Nephron (organoid): ENCODE measurements around the gene GNG7.

Experiments
- H3K27ac Mint-ChIP-seq, 3 experiments: 2 replicates each; pipeline ENCODE4 v1.8.0; 2020; ENCODE audit warnings: mixed read lengths in 3 of 3, mild to moderate bottlenecking in 2 of 3, moderate library complexity in 1 of 3
- H3K27me3 Mint-ChIP-seq: 2 replicates; pipeline ENCODE4 v1.8.0; 2021; ENCODE audit warnings: low read depth, mild to moderate bottlenecking, moderate library complexity, mixed read lengths
- H3K36me3 Mint-ChIP-seq: 2 replicates; pipeline ENCODE4 v1.8.0; 2020; ENCODE audit warnings: low read depth, mixed read lengths
- H3K4me1 Mint-ChIP-seq: 2 replicates; pipeline ENCODE4 v1.8.0; 2020; ENCODE audit warnings: mixed read lengths
- H3K4me3 Mint-ChIP-seq, 3 experiments: 2 replicates each; pipeline ENCODE4 v1.8.0; 2020; ENCODE audit warnings: mild to moderate bottlenecking in 3 of 3, mixed read lengths in 3 of 3, moderate library complexity in 2 of 3
- H3K9me3 Mint-ChIP-seq: 2 replicates; pipeline ENCODE4 v1.8.0; 2020; ENCODE audit warnings: mixed read lengths
- CTCF ChIP-seq, 3 experiments: fragments of 200-600 bp; sonication (generic); IDR thresholded peaks; one replicate each; pipeline ENCODE4 v1.5.0; 2021; ENCODE audit warnings: antibody characterized with exemption in 3 of 3; ENCODE audit not compliant: unreplicated experiment in 3 of 3

Gene GNG7

GRCh38 chr19:2641332-2641698 is 61.2 kb downstream of the GNG7 start:
- no peak for TF ChIP-seq CTCF (IDR thresholded peaks at IDR 0.05; ENCODE audit: unreplicated experiment in 3 of 3)
- H3K4me3 Mint-ChIP-seq: no peak overlapping the region
- peaks cover 24% of the 10 kb centered on the region for H3K27me3 Mint-ChIP-seq
- H3K36me3 Mint-ChIP-seq: no peaks in the 10 kb centered on the region
- peaks cover 8% of the 10 kb centered on the region for H3K4me1 Mint-ChIP-seq
- H3K9me3 Mint-ChIP-seq: no peaks in the 10 kb centered on the region
- H3K27ac Mint-ChIP-seq: no peak overlapping the region

GRCh38 chr19:2640563-2641331 is 61.7 kb downstream of the GNG7 start:
- Mint-ChIP-seq H3K27me3 (peaks cover 26% of the 10 kb centered on the region), H3K36me3 (no peaks in the 10 kb centered on the region), H3K4me1 (peaks cover 3% of the 10 kb centered on the region), H3K9me3 (no peaks in the 10 kb centered on the region), H3K27ac (no peak overlapping the region), H3K4me3 (no peak overlapping the region)
- no peak for TF ChIP-seq CTCF (IDR thresholded peaks at IDR 0.05; ENCODE audit: unreplicated experiment in 3 of 3)

- no peak for TF ChIP-seq CTCF (IDR thresholded peaks at IDR 0.05; ENCODE audit: unreplicated experiment in 3 of 3)
- Mint-ChIP-seq H3K4me3 (no peak overlapping the region), H3K27ac (no peak overlapping the region), H3K9me3 (no peaks in the 10 kb centered on the region), H3K36me3 (no peaks in the 10 kb centered on the region), H3K27me3 (peaks cover 27% of the 10 kb centered on the region), H3K4me1 (no peaks in the 10 kb centered on the region)
These were observed 62.5 kb downstream of the GNG7 start for GRCh38 chr19:2639999-2640398.

- Mint-ChIP-seq H3K9me3 (no peaks in the 10 kb centered on the region), H3K27ac (no peak overlapping the region), H3K4me3 (no peak overlapping the region), H3K4me1 (no peaks in the 10 kb centered on the region), H3K27me3 (peaks cover 40% of the 10 kb centered on the region), H3K36me3 (no peaks in the 10 kb centered on the region)
- no peak for TF ChIP-seq CTCF (IDR thresholded peaks at IDR 0.05; ENCODE audit: unreplicated experiment in 3 of 3)
These were observed 64.0 kb downstream of the GNG7 start for GRCh38 chr19:2638417-2638940.

GRCh38 chr19:2636897-2637683 is 65.4 kb downstream of the GNG7 start:
- Mint-ChIP-seq H3K4me1 (no peaks in the 10 kb centered on the region), H3K4me3 (peak overlapping the region in 1 of 3 experiments; percentile 41), H3K27me3 (peaks cover 40% of the 10 kb centered on the region), H3K27ac (no peak overlapping the region), H3K9me3 (peaks cover 3% of the 10 kb centered on the region), H3K36me3 (no peaks in the 10 kb centered on the region)
- TF ChIP-seq CTCF (IDR thresholded peaks at IDR 0.05; ENCODE audit: unreplicated experiment in 3 of 3): peak; percentile 65 to 71 (median 68)
